K562 (cell line): ENCODE results near the gene DRC3. TPM values are rescaled to one million over a fixed set of nuclear protein-coding genes. Genes with fewer than 3 reads are reported as not detected.

Experiments used
- ELF2 ChIP-seq: fragments of 250-450 bp; sonication (Bioruptor Pico); IDR thresholded peaks from 2 replicates; pipeline ENCODE4 v1.5.0; 2021; ENCODE audit warnings: mild to moderate bottlenecking
- MEIS2 ChIP-seq: fragments of 450-650 bp; IDR thresholded peaks from 2 replicates; pipeline ENCODE4 v1.6.1; 2014; ENCODE audit warnings: mild to moderate bottlenecking; ENCODE audit not compliant: partially characterized antibody
- PCBP1 ChIP-seq: fragments of 200-400 bp; formaldehyde crosslinking; IDR thresholded peaks from 2 replicates; pipeline ENCODE4 v1.6.1; 2018; ENCODE audit warnings: mild to moderate bottlenecking, low read depth, low read length; ENCODE audit not compliant: poor library complexity, severe bottlenecking
- ZBTB11 ChIP-seq, 3 experiments: fragments of 200-800 bp in 1 of 3; fragments of 250-450 bp in 1 of 3; fragments of 450-650 bp in 1 of 3; sonication (Bioruptor Pico) in 1 of 3; sonication (Bioruptor generic) in 1 of 3; formaldehyde crosslinking in 1 of 3; IDR thresholded peaks; 2 replicates each; pipeline versions ENCODE4 v1.6.1 to v1.8.0; 2016 to 2022; ENCODE audit warnings: mild to moderate bottlenecking in 2 of 3, missing genetic modification characterization in 2 of 3, missing compliant biosample characterization in 1 of 3, moderate library complexity in 1 of 3
- ZNF512 ChIP-seq: IDR thresholded peaks from 2 replicates; pipeline ENCODE4 v1.6.1; 2016; ENCODE audit warnings: missing genetic modification characterization, missing compliant biosample characterization
- polyA plus RNA-seq, 8 experiments: library from polyadenylated mRNA; depleted of rRNA in 4 of 8; stranded (reverse) in 5 of 8; unstranded in 3 of 8; fragments of >200 nt; fragmentation: Nextera tagmentation in 2 of 8; fragmentation: Illumina TruSeq in 1 of 8; extraction: Ambion mirVana in 2 of 8; extraction: Trizol in 1 of 8; gene quantifications; 2 replicates each; pipeline versions ENCODE4 v1.2.1 to v1.2.3, GENCODE V29; 2011 to 2014; ENCODE audit warnings: inconsistent platforms in 1 of 8, missing spikeins in 1 of 8
- total RNA-seq, 7 experiments: library from RNA; depleted of rRNA in 6 of 7; stranded (reverse); fragments of >200 nt in 6 of 7; fragmentation: Illumina TruSeq in 2 of 7; extraction: Trizol in 2 of 7; gene quantifications; 2 replicates each; pipeline versions ENCODE4 v1.2.1 to v1.2.3, GENCODE V29; 2011 to 2021; ENCODE audit warnings: low replicate concordance in 1 of 7
- TF ChIP-seq, protein P1 (sequence below): fragments of 450-650 bp; IDR thresholded peaks from 2 replicates; pipeline ENCODE4 v1.6.1; 2016
- TF ChIP-seq, protein P2 (sequence below): sonication (generic); formaldehyde crosslinking; IDR thresholded peaks from 2 replicates; pipeline ENCODE4 v1.8.0; 2022; ENCODE audit warnings: missing genetic modification reagents, mild to moderate bottlenecking, moderate library complexity, borderline replicate concordance

DRC3 gene
- total and polyA plus RNA-seq, 9 of the 15 experiments (the other 6 are each of a cell fraction or from before 2014, with no cell fraction given) = 0.10 to 0.84 (median 0.30) TPM; not detected in 3

DNA sequence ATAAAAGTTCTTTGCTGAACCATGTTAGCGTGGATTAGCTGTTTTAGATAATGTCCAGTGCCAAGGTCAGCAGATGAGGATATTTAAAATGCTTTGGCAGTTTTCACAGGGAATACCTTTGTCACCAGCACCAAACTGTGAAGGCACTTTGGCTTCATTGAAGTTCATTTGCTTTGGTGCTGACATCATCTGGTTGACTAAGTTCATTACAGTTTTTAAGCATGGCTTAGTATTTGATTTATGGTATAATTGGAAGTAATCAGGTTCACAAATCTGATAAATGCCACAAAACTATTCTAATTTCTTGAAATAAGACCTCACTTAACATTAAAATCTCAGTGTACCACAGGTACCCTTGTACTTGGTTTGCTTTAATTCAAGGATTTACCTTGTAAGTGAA, 70.8 kb downstream of the DRC3 start (continued):
- TF ChIP-seq ZNF512 (tag) = no peak
- no peak for TF ChIP-seq ELF2 (CRISPR knock-in tag)
- TF ChIP-seq, protein P1, sequence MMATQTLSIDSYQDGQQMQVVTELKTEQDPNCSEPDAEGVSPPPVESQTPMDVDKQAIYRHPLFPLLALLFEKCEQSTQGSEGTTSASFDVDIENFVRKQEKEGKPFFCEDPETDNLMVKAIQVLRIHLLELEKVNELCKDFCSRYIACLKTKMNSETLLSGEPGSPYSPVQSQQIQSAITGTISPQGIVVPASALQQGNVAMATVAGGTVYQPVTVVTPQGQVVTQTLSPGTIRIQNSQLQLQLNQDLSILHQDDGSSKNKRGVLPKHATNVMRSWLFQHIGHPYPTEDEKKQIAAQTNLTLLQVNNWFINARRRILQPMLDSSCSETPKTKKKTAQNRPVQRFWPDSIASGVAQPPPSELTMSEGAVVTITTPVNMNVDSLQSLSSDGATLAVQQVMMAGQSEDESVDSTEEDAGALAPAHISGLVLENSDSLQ = peak; percentile 31; the same call in 1 of the 2 replicates
- TF ChIP-seq MEIS2 = peak; percentile 44
- TF ChIP-seq, protein P2, sequence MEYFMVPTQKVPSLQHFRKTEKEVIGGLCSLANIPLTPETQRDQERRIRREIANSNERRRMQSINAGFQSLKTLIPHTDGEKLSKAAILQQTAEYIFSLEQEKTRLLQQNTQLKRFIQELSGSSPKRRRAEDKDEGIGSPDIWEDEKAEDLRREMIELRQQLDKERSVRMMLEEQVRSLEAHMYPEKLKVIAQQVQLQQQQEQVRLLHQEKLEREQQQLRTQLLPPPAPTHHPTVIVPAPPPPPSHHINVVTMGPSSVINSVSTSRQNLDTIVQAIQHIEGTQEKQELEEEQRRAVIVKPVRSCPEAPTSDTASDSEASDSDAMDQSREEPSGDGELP (CRISPR knock-in tag) = no peak
- TF ChIP-seq ZBTB11 (CRISPR knock-in tag; IDR thresholded peaks at IDR 0.05) = 0 out of 6 replicates have a peak, but pooled peaks of 1 of the 3 experiments have one; percentile 19
- no peak for TF ChIP-seq PCBP1
